Measurements from ENCODE around the gene KRT36.

GRCh38 chr17:41521574-41522261, 32.0 kb upstream of the KRT36 start:
- no peak for TF ChIP-seq NFYA (IDR thresholded peaks at IDR 0.05; ENCODE audit: borderline replicate concordance, low read depth, low read length)
- TF ChIP-seq EZH2 (IDR thresholded peaks at IDR 0.05; ENCODE audit: borderline replicate concordance, control insufficient read depth, low read depth, low read length), result no peak
- no peak for TF ChIP-seq CREB1 (IDR thresholded peaks at IDR 0.05; ENCODE audit: low read depth)
- TF ChIP-seq BHLHE40 (IDR thresholded peaks at IDR 0.05; ENCODE audit: borderline replicate concordance in 1 of 2, low read depth in 2 of 2, low read length in 1 of 2), result no peak
- TF ChIP-seq SUZ12 (IDR thresholded peaks at IDR 0.05; ENCODE audit: unreplicated experiment), result no peak
- no peak for TF ChIP-seq MYC (IDR thresholded peaks at IDR 0.05; ENCODE audit: insufficient read depth, insufficient read length, insufficient replicate concordance, low read length, severe bottlenecking)
- no peak for TF ChIP-seq NFIC (IDR thresholded peaks at IDR 0.05; ENCODE audit: low read depth, low read length)
- no peak for TF ChIP-seq POLR2AphosphoS5 (IDR thresholded peaks at IDR 0.05; ENCODE audit: low read length)
- no peak for TF ChIP-seq POLR2A (IDR thresholded peaks at IDR 0.05; ENCODE audit: low read depth, low read length)
- TF ChIP-seq FOXK2 (IDR thresholded peaks at IDR 0.05), result no peak
- TF ChIP-seq CBX5 (IDR thresholded peaks at IDR 0.05; ENCODE audit: low read depth), result no peak
- no peak for TF ChIP-seq CTCF (IDR thresholded peaks at IDR 0.05 in 2 of 3, conservative IDR thresholded peaks at IDR 0.05 in 1 of 3; ENCODE audit: control insufficient read depth in 2 of 3, extremely low read depth in 1 of 3, insufficient read depth in 1 of 3, low read depth in 3 of 3, low read length in 3 of 3)
